PFSK-1 (cell line): Measurements from ENCODE around the gene GPATCH2.

ENCODE experiments used
- FOXP2 ChIP-seq: optimal IDR thresholded peaks from 2 replicates; pipeline ENCODE3; 2011; ENCODE audit warnings: borderline replicate concordance, control low read depth, inconsistent platforms; ENCODE audit not compliant: insufficient read depth; ENCODE audit errors: extremely low read length, extremely low read depth
- POLR2AphosphoS5 ChIP-seq: IDR thresholded peaks from 2 replicates; pipeline ENCODE4 v1.6.1; 2012; ENCODE audit warnings: low read depth, mild to moderate bottlenecking, control low read depth, low read length, moderate library complexity
- REST ChIP-seq, 2 experiments: IDR thresholded peaks; 2 replicates each; pipeline versions ENCODE4 v1.6.1 to v1.8.0; 2011 to 2012; ENCODE audit warnings: low read depth in 2 of 2, low read length in 2 of 2, control low read depth in 1 of 2, inconsistent platforms in 1 of 2, mild to moderate bottlenecking in 1 of 2, moderate library complexity in 1 of 2; ENCODE audit not compliant: insufficient read depth in 1 of 2
- SIN3A ChIP-seq: IDR thresholded peaks from 2 replicates; pipeline ENCODE4 v1.6.1; 2012; ENCODE audit warnings: mild to moderate bottlenecking, low read length, moderate library complexity, borderline replicate concordance; ENCODE audit not compliant: insufficient read depth
- TAF1 ChIP-seq: IDR thresholded peaks from 2 replicates; pipeline ENCODE4 v1.6.1; 2012; ENCODE audit warnings: low read length, control low read depth, borderline replicate concordance; ENCODE audit not compliant: insufficient read depth

GPATCH2 gene

DNA sequence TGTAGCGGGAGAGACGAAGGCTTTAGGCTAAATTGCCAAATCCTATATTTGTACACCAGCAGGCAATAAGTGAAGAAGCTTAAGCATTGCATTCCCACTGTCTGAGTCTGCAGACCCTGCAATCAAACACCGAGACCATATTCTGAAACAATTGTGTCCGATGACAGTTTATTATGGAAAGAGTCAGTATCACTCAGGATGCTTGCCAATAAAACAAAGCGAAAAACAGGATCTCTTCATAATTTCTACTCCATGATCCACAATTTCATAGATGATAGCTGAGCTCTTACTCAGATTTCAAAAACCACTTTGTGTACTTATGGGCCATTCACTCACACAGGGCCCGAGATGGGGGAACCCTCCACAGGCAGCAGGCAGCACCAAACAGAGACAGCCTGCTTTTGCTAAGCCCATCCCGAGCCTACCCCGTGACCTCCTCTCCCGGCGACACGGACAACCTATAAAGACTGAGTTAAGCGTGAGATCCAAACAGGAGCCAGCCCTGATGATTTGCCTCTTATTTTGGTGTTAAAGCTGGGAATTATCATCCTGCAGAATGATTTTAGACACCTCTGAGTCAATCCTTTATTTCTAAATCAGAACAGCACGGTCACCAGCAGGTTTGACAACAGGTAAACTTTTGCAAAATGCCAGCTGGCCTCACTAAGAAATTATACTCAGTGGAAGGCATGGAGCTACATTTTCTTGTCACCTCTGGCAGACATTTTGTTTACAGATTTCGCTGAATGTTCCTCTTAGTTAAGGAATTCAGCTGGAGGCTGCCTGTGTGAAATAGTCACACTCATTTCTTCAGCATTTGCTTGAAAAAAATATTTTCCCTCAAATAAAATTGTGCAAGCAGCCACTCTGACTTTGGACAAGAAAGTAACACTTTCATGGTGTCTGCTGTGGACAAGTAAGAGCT, 212.4 kb downstream of the GPATCH2 start:
- TF ChIP-seq FOXP2 (no peak), SIN3A (no peak), POLR2AphosphoS5 (no peak), REST (IDR thresholded peaks at IDR 0.05; ENCODE audit: insufficient read depth in 1 of 2, low read depth in 2 of 2, low read length in 2 of 2) (no peak), TAF1 (no peak)

GRCh38 chr1:217417363-217417762, 213.5 kb downstream of the GPATCH2 start:
- TF ChIP-seq SIN3A: no peak
- no peak for TF ChIP-seq REST (IDR thresholded peaks at IDR 0.05; ENCODE audit: insufficient read depth in 1 of 2, low read depth in 2 of 2, low read length in 2 of 2)
- no peak for TF ChIP-seq POLR2AphosphoS5
- no peak for TF ChIP-seq FOXP2
- no peak for TF ChIP-seq TAF1

- TF ChIP-seq REST (IDR thresholded peaks at IDR 0.05; ENCODE audit: insufficient read depth in 1 of 2, low read depth in 2 of 2, low read length in 2 of 2) (no peak), FOXP2 (no peak), SIN3A (no peak), POLR2AphosphoS5 (no peak), TAF1 (no peak)
Measured at GRCh38 chr1:217407534-217408001, 223.3 kb downstream of the GPATCH2 start.

- TF ChIP-seq TAF1 (no peak), POLR2AphosphoS5 (no peak), SIN3A (no peak), REST (IDR thresholded peaks at IDR 0.05; ENCODE audit: insufficient read depth in 1 of 2, low read depth in 2 of 2, low read length in 2 of 2) (no peak), FOXP2 (no peak)
Measured at GRCh38 chr1:217403026-217403720, 227.7 kb downstream of the GPATCH2 start.
